ENCODE data around the gene SEC63.
"Not testable (repeated sequence)": the region's sequence is repeated elsewhere in the genome, so short reads cannot be mapped to it uniquely, and the experiment has no call there.

DNA sequence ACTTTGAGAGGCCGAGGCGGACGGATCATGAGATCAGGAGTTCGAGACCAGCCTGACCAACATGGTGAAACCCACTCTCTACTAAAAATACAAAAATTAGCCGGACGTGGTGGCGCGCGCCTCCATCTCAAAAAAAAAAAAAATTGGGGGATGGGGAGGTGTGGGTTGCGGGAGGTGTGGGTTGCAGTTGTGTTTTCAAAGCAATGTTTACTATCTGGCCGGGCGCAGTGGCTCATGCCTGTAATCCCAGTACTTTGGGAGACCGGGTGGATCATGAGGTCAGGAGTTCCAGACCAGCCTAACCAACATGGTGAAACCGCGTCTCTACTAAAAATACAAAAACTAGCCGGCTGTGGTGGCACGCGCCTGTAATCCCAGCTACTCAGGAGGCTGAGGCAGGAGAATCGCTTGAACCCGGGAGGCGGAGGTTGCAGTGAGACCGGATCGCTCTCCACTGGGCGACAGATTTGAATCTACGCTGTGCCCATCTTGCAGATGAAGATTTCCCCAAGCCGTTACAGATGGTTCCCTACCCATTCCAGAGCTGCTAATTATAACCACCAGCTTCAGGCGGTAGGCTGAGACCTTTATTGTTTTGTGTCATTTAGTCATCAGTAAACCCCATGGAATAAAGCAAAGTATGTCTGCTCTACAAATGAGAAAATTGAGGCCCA lies 818 bp upstream of the SEC63 start:
- TF ChIP-seq L3MBTL2 (conservative IDR thresholded peaks at IDR 0.05); FOXM1 (IDR thresholded peaks at IDR 0.05; ENCODE audit: borderline replicate concordance); SP1 (IDR thresholded peaks at IDR 0.05); FOXA1 (IDR thresholded peaks at IDR 0.05); SUZ12 (IDR thresholded peaks at IDR 0.05); TARDBP (IDR thresholded peaks at IDR 0.05); ELF4 (IDR thresholded peaks at IDR 0.05); ARNT (IDR thresholded peaks at IDR 0.05); BHLHE40 (IDR thresholded peaks at IDR 0.05; ENCODE audit: borderline replicate concordance): not testable (repeated sequence)
- TF ChIP-seq, protein P1, sequence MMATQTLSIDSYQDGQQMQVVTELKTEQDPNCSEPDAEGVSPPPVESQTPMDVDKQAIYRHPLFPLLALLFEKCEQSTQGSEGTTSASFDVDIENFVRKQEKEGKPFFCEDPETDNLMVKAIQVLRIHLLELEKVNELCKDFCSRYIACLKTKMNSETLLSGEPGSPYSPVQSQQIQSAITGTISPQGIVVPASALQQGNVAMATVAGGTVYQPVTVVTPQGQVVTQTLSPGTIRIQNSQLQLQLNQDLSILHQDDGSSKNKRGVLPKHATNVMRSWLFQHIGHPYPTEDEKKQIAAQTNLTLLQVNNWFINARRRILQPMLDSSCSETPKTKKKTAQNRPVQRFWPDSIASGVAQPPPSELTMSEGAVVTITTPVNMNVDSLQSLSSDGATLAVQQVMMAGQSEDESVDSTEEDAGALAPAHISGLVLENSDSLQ (IDR thresholded peaks at IDR 0.05) = not testable (repeated sequence)
